GM23338 (cell line): ENCODE measurements around the gene SYT13. TPM values are rescaled to one million over a fixed set of nuclear protein-coding genes. Genes with fewer than 3 reads are reported as not detected.

ENCODE experiments used
- ATAC-seq: fragments of 200-7000 bp; cut with Tn5 transposase; 3 replicates; pipeline ENCODE4 v1.9.1; 2020
- DNase-seq: peaks from one replicate; pipeline ENCODE4 v3.0.0-alpha.2; 2015; ENCODE audit warnings: low spot score
- H2AFZ ChIP-seq: fragments of 200-600 bp; sonication (generic); 2 replicates; pipeline ENCODE4 v1.8.0; 2016; ENCODE audit warnings: antibody characterized with exemption, mild to moderate bottlenecking, moderate library complexity
- H3F3A ChIP-seq: fragments of 200-600 bp; sonication (generic); replicated peaks from 2 replicates; pipeline ENCODE4 v1.8.0; 2017; ENCODE audit warnings: antibody characterized with exemption, mixed run types, low read depth
- H3K27ac ChIP-seq: fragments of 200-600 bp; sonication (generic); 2 replicates; pipeline ENCODE4 v1.6.1; 2016; ENCODE audit warnings: low read depth
- H3K27me3 ChIP-seq: fragments of 200-600 bp; sonication (generic); 2 replicates; pipeline ENCODE4 v1.8.0; 2016; ENCODE audit warnings: mild to moderate bottlenecking, mixed run types, moderate library complexity; ENCODE audit not compliant: insufficient read depth
- H3K36me3 ChIP-seq: fragments of 200-600 bp; sonication (generic); 2 replicates; pipeline ENCODE4 v1.8.0; 2016; ENCODE audit warnings: mild to moderate bottlenecking; ENCODE audit not compliant: insufficient read depth
- H3K4me1 ChIP-seq: fragments of 200-600 bp; sonication (generic); 2 replicates; pipeline ENCODE4 v1.8.0; 2016; ENCODE audit warnings: mild to moderate bottlenecking, moderate library complexity; ENCODE audit not compliant: insufficient read depth
- H3K4me2 ChIP-seq: fragments of 200-600 bp; sonication (generic); 2 replicates; pipeline ENCODE4 v1.7.1; 2017; ENCODE audit warnings: mixed run types
- H3K4me3 ChIP-seq: fragments of 200-600 bp; sonication (generic); 2 replicates; pipeline ENCODE4 v1.6.1; 2016; ENCODE audit warnings: mixed run types
- H3K79me2 ChIP-seq: fragments of 200-600 bp; sonication (generic); replicated peaks from 2 replicates; pipeline ENCODE4 v1.8.0; 2017; ENCODE audit warnings: mild to moderate bottlenecking; ENCODE audit not compliant: insufficient read depth
- H3K9me2 ChIP-seq: fragments of 200-600 bp; sonication (generic); 2 replicates; pipeline ENCODE4 v1.8.0; 2017; ENCODE audit not compliant: insufficient read depth
- H4K20me1 ChIP-seq: fragments of 200-600 bp; sonication (generic); replicated peaks from 2 replicates; pipeline ENCODE4 v1.8.0; 2017; ENCODE audit warnings: mild to moderate bottlenecking; ENCODE audit not compliant: insufficient read depth
- H3K27ac Mint-ChIP-seq: 2 replicates; pipeline ENCODE4 v1.8.0; 2020; ENCODE audit warnings: inconsistent platforms, mild to moderate bottlenecking, moderate library complexity, mixed read lengths
- H3K27me3 Mint-ChIP-seq: 3 replicates; pipeline ENCODE4 v1.8.0; 2022; ENCODE audit warnings: low read depth, mild to moderate bottlenecking, moderate library complexity, mixed read lengths, inconsistent platforms; ENCODE audit not compliant: insufficient read depth, poor library complexity
- H3K36me3 Mint-ChIP-seq: 3 replicates; pipeline ENCODE4 v1.8.0; 2021; ENCODE audit warnings: low read depth, mild to moderate bottlenecking, inconsistent platforms, moderate library complexity, mixed read lengths
- H3K4me1 Mint-ChIP-seq: 3 replicates; pipeline ENCODE4 v1.8.0; 2020; ENCODE audit warnings: mild to moderate bottlenecking, inconsistent platforms, mixed read lengths
- H3K4me3 Mint-ChIP-seq: 3 replicates; pipeline ENCODE4 v1.8.0; 2021; ENCODE audit warnings: moderate library complexity, mild to moderate bottlenecking, inconsistent platforms, mixed read lengths
- H3K9me3 Mint-ChIP-seq: 3 replicates; pipeline ENCODE4 v1.8.0; 2020; ENCODE audit warnings: moderate library complexity, mild to moderate bottlenecking, inconsistent platforms, mixed read lengths
- CREB1 ChIP-seq: fragments of 250-450 bp; sonication (Bioruptor Pico); IDR thresholded peaks from 2 replicates; pipeline ENCODE4 v1.5.0; 2020; ENCODE audit warnings: low read depth, mild to moderate bottlenecking, moderate library complexity
- CTCF ChIP-seq, 2 experiments: fragments of 200-600 bp in 1 of 2; sonication (generic) in 1 of 2; conservative IDR thresholded peaks; 2 replicates each; pipeline versions ENCODE4 v1.5.1 to v1.6.1; 2016 to 2017; ENCODE audit warnings: antibody characterized with exemption in 2 of 2, low read depth in 2 of 2, mild to moderate bottlenecking in 2 of 2, moderate library complexity in 1 of 2
- EZH2 ChIP-seq: fragments of 200-600 bp; sonication (generic); IDR thresholded peaks from one replicate; pipeline ENCODE4 v1.8.0; 2017; ENCODE audit warnings: antibody characterized with exemption, mild to moderate bottlenecking, low read depth; ENCODE audit not compliant: unreplicated experiment
- EZH2phosphoT487 ChIP-seq: fragments of 200-600 bp; sonication (generic); IDR thresholded peaks from one replicate; pipeline ENCODE4 v1.8.1; 2018; ENCODE audit warnings: antibody characterized with exemption; ENCODE audit not compliant: unreplicated experiment
- JUNB ChIP-seq: IDR thresholded peaks from one replicate; pipeline ENCODE4 v1.6.1; 2016; ENCODE audit warnings: antibody characterized with exemption; ENCODE audit not compliant: unreplicated experiment
- NANOG ChIP-seq: IDR thresholded peaks from 2 replicates; pipeline ENCODE4 v1.6.1; 2016; ENCODE audit warnings: antibody characterized with exemption, borderline replicate concordance
- POLR2AphosphoS5 ChIP-seq: IDR thresholded peaks from 2 replicates; pipeline ENCODE4 v1.6.1; 2016; ENCODE audit warnings: antibody characterized with exemption, low read depth
- REST ChIP-seq: IDR thresholded peaks from one replicate; pipeline ENCODE4 v1.6.1; 2018; ENCODE audit warnings: antibody characterized with exemption; ENCODE audit not compliant: unreplicated experiment
- STAT1 ChIP-seq: IDR thresholded peaks from one replicate; pipeline ENCODE4 v1.6.1; 2016; ENCODE audit warnings: antibody characterized with exemption; ENCODE audit not compliant: unreplicated experiment
- polyA plus RNA-seq: library from polyadenylated mRNA; unstranded; fragments of >200 nt; fragmentation: Nextera tagmentation; extraction: Ambion mirVana; gene quantifications from 2 replicates; pipeline ENCODE4 v1.2.1, GENCODE V29; 2016
- total RNA-seq: library from RNA; depleted of rRNA; stranded (reverse); fragments of >200 nt; shearing (Covaris generic); gene quantifications from 2 replicates; pipeline ENCODE4 v1.2.3, GENCODE V29; 2014
- TF ChIP-seq, protein P1 (sequence below): fragments of 250-450 bp; sonication (Bioruptor Pico); IDR thresholded peaks from 2 replicates; pipeline ENCODE4 v1.5.0; 2020; ENCODE audit warnings: mild to moderate bottlenecking, moderate library complexity

SYT13 gene
- total and polyA plus RNA-seq, 2 experiments from 2014 or later = 3.4 to 16.3 TPM

GRCh38 chr11:45229401-45230020 is 56.6 kb downstream of the SYT13 start:
- Histone ChIP-seq H3K27ac (no peak overlapping the region), H3F3A (no peaks in the 10 kb centered on the region), H3K4me2 (no peak overlapping the region), H3K4me1 (no peaks in the 10 kb centered on the region; the same call in 1 of the 2 replicates), H3K36me3 (no peaks in the 10 kb centered on the region), H3K79me2 (no peaks in the 10 kb centered on the region), H3K9me2 (no peaks in the 10 kb centered on the region), H3K4me3 (no peak overlapping the region), H2AFZ (no peak overlapping the region), H3K27me3 (no peaks in the 10 kb centered on the region), H4K20me1 (peaks cover 2% of the 10 kb centered on the region; the same call in 1 of the 2 replicates)
- H3K4me3 Mint-ChIP-seq = no peak overlapping the region
- no peak overlapping the region for H3K27ac Mint-ChIP-seq
- H3K36me3 Mint-ChIP-seq = peaks cover 19% of the 10 kb centered on the region
- TF ChIP-seq NANOG (no peak), REST (no peak), CREB1 (no peak), EZH2phosphoT487 (no peak)
- H3K9me3 Mint-ChIP-seq = no peaks in the 10 kb centered on the region
- DNase-seq (no peak), ATAC-seq (no peak)
- peaks cover 3% of the 10 kb centered on the region for H3K27me3 Mint-ChIP-seq
- peaks cover 7% of the 10 kb centered on the region; the same call in 2 of the 3 replicates for H3K4me1 Mint-ChIP-seq

DNA sequence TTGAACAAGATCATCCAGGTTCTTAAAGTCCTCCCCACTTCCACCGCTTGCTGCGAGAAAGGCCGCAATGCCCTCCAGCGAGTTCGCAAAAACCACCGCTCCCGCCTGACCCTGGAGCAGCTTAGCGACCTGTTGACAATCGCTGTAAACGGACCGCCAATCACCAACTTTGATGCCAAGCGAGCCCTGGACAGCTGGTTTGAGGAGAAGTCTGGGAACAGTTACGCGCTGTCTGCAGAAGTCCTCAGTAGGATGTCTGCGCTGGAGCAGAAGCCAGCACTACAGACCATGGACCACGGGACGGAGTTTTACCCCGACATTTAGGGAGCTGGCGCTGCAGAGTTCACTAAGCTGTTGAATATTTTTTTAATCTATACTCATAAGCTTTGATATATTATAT is 58.3 kb downstream of the SYT13 start:
- no peaks in the 10 kb centered on the region for H3K9me2 ChIP-seq
- H3K36me3 ChIP-seq = no peaks in the 10 kb centered on the region
- H3K4me1 ChIP-seq = no peaks in the 10 kb centered on the region; the same call in 1 of the 2 replicates
- peaks cover 25% of the 10 kb centered on the region for H3K36me3 Mint-ChIP-seq
- ATAC-seq (no peak), DNase-seq (no peak)
- no peak overlapping the region for H3K27ac ChIP-seq
- no peaks in the 10 kb centered on the region for H3K79me2 ChIP-seq
- H3K4me1 Mint-ChIP-seq = 0 out of 3 replicates have a peak, but pooled peaks cover 2% of the 10 kb centered on the region
- no peak overlapping the region for H3K4me3 Mint-ChIP-seq
- H3F3A ChIP-seq = no peaks in the 10 kb centered on the region
- no peaks in the 10 kb centered on the region for H3K9me3 Mint-ChIP-seq
- H4K20me1 ChIP-seq = peaks cover 2% of the 10 kb centered on the region; the same call in 1 of the 2 replicates
- no peaks in the 10 kb centered on the region for H3K27me3 ChIP-seq
- peaks cover 2% of the 10 kb centered on the region for H3K27me3 Mint-ChIP-seq
- H3K4me2 ChIP-seq = no peak overlapping the region
- no peak overlapping the region for H3K4me3 ChIP-seq
- no peak overlapping the region for H3K27ac Mint-ChIP-seq
- H2AFZ ChIP-seq = no peak overlapping the region
- TF ChIP-seq NANOG (no peak), JUNB (no peak), CREB1 (no peak), POLR2AphosphoS5 (no peak), STAT1 (no peak), CTCF (conservative IDR thresholded peaks at IDR 0.05; ENCODE audit: low read depth in 2 of 2) (no peak), EZH2 (no peak)
- TF ChIP-seq, protein P1, sequence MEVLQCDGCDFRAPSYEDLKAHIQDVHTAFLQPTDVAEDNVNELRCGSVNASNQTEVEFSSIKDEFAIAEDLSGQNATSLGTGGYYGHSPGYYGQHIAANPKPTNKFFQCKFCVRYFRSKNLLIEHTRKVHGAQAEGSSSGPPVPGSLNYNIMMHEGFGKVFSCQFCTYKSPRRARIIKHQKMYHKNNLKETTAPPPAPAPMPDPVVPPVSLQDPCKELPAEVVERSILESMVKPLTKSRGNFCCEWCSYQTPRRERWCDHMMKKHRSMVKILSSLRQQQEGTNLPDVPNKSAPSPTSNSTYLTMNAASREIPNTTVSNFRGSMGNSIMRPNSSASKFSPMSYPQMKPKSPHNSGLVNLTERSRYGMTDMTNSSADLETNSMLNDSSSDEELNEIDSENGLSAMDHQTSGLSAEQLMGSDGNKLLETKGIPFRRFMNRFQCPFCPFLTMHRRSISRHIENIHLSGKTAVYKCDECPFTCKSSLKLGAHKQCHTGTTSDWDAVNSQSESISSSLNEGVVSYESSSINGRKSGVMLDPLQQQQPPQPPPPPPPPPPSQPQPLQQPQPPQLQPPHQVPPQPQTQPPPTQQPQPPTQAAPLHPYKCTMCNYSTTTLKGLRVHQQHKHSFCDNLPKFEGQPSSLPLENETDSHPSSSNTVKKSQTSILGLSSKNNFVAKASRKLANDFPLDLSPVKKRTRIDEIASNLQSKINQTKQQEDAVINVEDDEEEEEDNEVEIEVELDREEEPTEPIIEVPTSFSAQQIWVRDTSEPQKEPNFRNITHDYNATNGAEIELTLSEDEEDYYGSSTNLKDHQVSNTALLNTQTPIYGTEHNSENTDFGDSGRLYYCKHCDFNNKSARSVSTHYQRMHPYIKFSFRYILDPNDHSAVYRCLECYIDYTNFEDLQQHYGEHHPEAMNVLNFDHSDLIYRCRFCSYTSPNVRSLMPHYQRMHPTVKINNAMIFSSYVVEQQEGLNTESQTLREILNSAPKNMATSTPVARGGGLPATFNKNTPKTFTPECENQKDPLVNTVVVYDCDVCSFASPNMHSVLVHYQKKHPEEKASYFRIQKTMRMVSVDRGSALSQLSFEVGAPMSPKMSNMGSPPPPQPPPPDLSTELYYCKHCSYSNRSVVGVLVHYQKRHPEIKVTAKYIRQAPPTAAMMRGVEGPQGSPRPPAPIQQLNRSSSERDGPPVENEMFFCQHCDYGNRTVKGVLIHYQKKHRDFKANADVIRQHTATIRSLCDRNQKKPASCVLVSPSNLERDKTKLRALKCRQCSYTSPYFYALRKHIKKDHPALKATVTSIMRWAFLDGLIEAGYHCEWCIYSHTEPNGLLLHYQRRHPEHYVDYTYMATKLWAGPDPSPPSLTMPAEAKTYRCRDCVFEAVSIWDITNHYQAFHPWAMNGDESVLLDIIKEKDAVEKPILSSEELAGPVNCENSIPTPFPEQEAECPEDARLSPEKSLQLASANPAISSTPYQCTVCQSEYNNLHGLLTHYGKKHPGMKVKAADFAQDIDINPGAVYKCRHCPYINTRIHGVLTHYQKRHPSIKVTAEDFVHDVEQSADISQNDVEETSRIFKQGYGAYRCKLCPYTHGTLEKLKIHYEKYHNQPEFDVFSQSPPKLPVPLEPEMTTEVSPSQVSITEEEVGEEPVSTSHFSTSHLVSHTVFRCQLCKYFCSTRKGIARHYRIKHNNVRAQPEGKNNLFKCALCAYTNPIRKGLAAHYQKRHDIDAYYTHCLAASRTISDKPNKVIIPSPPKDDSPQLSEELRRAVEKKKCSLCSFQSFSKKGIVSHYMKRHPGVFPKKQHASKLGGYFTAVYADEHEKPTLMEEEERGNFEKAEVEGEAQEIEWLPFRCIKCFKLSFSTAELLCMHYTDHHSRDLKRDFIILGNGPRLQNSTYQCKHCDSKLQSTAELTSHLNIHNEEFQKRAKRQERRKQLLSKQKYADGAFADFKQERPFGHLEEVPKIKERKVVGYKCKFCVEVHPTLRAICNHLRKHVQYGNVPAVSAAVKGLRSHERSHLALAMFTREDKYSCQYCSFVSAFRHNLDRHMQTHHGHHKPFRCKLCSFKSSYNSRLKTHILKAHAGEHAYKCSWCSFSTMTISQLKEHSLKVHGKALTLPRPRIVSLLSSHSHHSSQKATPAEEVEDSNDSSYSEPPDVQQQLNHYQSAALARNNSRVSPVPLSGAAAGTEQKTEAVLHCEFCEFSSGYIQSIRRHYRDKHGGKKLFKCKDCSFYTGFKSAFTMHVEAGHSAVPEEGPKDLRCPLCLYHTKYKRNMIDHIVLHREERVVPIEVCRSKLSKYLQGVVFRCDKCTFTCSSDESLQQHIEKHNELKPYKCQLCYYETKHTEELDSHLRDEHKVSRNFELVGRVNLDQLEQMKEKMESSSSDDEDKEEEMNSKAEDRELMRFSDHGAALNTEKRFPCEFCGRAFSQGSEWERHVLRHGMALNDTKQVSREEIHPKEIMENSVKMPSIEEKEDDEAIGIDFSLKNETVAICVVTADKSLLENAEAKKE (CRISPR knock-in tag) = no peak
